RWPE2 (cell line): ENCODE measurements around the gene RP9.

Experiments
- ATAC-seq: fragments of 200-7000 bp; cut with Tn5 transposase; 3 replicates; pipeline ENCODE4 v1.9.1; 2021; ENCODE audit warnings: low read depth
- DNase-seq: peaks from one replicate; pipeline ENCODE4 v3.0.0-alpha.2; 2020; ENCODE audit warnings: low spot score
- H3K27ac ChIP-seq: fragments of 450-650 bp; 2 replicates; pipeline ENCODE4 v1.5.1; 2017; ENCODE audit warnings: mild to moderate bottlenecking; ENCODE audit not compliant: poor library complexity, severe bottlenecking
- H3K27me3 ChIP-seq: fragments of 250-450 bp; sonication (Bioruptor Pico); 2 replicates; pipeline ENCODE4 v1.5.1; 2021; ENCODE audit warnings: mild to moderate bottlenecking, moderate library complexity; ENCODE audit not compliant: insufficient read depth, poor library complexity, severe bottlenecking
- H3K36me3 ChIP-seq: fragments of 250-450 bp; sonication (Bioruptor Pico); 2 replicates; pipeline ENCODE4 v1.5.1; 2020; ENCODE audit warnings: low read depth, mild to moderate bottlenecking, moderate library complexity
- H3K4me1 ChIP-seq: fragments of 250-450 bp; sonication (Bioruptor Pico); 2 replicates; pipeline ENCODE4 v1.5.1; 2021; ENCODE audit warnings: mild to moderate bottlenecking, moderate library complexity; ENCODE audit not compliant: insufficient read depth, poor library complexity, severe bottlenecking
- H3K4me3 ChIP-seq: fragments of 250-450 bp; sonication (Bioruptor Pico); 2 replicates; pipeline ENCODE4 v1.5.1; 2021; ENCODE audit warnings: mild to moderate bottlenecking, moderate library complexity; ENCODE audit not compliant: severe bottlenecking
- H3K9me3 ChIP-seq: fragments of 250-450 bp; sonication (Bioruptor Pico); 2 replicates; pipeline ENCODE4 v1.5.1; 2021; ENCODE audit warnings: mild to moderate bottlenecking, moderate library complexity; ENCODE audit not compliant: severe bottlenecking
- CTCF ChIP-seq: fragments of 450-650 bp; IDR thresholded peaks from one replicate; pipeline ENCODE4 v1.5.1; 2017; ENCODE audit warnings: mild to moderate bottlenecking, moderate library complexity; ENCODE audit not compliant: poor library complexity, severe bottlenecking

Gene RP9

DNA sequence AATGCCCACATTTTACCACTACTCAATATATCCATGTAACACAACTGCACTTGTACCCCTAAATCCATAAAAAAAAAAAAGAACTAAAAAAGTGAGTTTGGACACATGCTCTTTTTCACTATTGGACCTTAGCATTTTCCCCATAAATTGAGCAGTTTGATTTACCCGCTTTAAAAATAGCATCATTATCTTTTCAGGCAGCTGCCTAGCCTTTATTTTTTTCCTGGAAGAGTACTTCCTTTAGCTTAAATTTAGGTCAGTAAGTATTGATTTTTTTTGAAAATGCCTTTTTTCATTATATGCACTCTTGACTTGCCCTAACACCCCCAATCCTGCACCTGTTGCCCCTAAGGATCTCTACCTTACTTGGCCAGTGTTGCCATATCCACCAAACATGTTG is 41.3 kb downstream of the RP9 start:
- H3K27me3 ChIP-seq, result no peaks in the 10 kb centered on the region
- H3K9me3 ChIP-seq, result peaks cover 3% of the 10 kb centered on the region
- no peaks in the 10 kb centered on the region for H3K36me3 ChIP-seq
- H3K4me1 ChIP-seq, result no peaks in the 10 kb centered on the region
- no peak for ATAC-seq
- H3K4me3 ChIP-seq, result no peak overlapping the region
- H3K27ac ChIP-seq, result no peak overlapping the region
- no peak for DNase-seq
- no peak for TF ChIP-seq CTCF

GRCh38 chr7:33066771-33067170 is 42.4 kb downstream of the RP9 start:
- Histone ChIP-seq H3K27ac (no peak overlapping the region), H3K9me3 (peaks cover 3% of the 10 kb centered on the region), H3K4me1 (no peaks in the 10 kb centered on the region), H3K36me3 (no peaks in the 10 kb centered on the region), H3K27me3 (no peaks in the 10 kb centered on the region), H3K4me3 (no peak overlapping the region)
- DNase-seq (no peak), ATAC-seq (no peak)
- TF ChIP-seq CTCF, result no peak

- peaks cover 3% of the 10 kb centered on the region for H3K9me3 ChIP-seq
- H3K4me3 ChIP-seq, result no peak overlapping the region
- no peak for DNase-seq
- no peak overlapping the region for H3K27ac ChIP-seq
- no peak for ATAC-seq
- H3K27me3 ChIP-seq, result no peaks in the 10 kb centered on the region
- H3K36me3 ChIP-seq, result no peaks in the 10 kb centered on the region
- no peak for TF ChIP-seq CTCF
- peaks cover 3% of the 10 kb centered on the region for H3K4me1 ChIP-seq
Measured at GRCh38 chr7:33065981-33066380, 43.2 kb downstream of the RP9 start.

- H3K4me3 ChIP-seq, result peak overlapping the region; percentile 64
- peak; percentile 92 for DNase-seq
- ATAC-seq, result peak; percentile 97
- no peak for TF ChIP-seq CTCF
- H3K27me3 ChIP-seq, result no peaks in the 10 kb centered on the region
- H3K9me3 ChIP-seq, result no peaks in the 10 kb centered on the region
- H3K36me3 ChIP-seq, result 0 out of 2 replicates have a peak, but pooled peaks cover 3% of the 10 kb centered on the region
- peaks cover 15% of the 10 kb centered on the region for H3K4me1 ChIP-seq
- peak overlapping the region; percentile 69 for H3K27ac ChIP-seq
Measured at GRCh38 chr7:33062782-33063443, 46.3 kb downstream of the RP9 start.

DNA sequence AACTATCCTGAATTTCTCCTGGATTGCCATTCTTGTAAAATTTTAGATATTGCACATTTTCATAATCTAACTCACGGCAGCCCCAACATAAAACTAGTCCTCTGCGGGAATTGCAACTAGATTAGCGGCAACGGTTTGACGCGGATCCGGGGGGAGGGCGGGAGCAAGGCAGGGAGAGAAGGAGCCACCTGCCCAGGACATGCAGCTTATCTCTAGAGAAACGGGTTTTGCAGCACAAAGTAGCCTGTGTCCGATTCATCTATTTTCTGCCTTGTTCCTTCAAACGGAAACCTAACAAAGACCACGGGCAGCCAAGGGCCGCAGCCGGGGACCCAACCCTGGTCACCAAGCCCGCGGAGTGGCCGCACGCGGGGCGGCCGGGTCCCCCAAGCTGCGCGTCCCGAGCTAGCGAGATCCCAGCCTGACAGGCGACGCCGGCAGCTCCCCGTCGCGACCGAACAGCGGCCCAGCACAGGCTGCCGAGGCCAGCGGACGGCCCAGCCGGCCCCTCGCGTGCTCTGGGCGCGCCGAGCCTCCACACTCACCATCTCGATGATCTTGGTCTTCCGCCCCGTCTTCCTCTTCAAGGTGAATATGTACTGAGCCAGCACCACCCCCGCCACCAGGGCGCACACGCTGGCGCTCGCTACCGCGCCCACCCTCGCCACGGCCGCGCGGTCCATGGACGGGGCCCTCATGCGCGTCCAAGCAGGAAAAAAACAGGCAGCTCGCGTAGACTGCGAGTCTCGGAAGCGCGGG is 47.0 kb downstream of the RP9 start, which contains the start of gene NT5C3A:
Gene NT5C3A (minus strand): TSS at position 754 of the 759 bp plus-strand sequence. CDS start 71 bp downstream, at position 683.
- 0 out of 2 replicates have a peak, but pooled peaks cover 3% of the 10 kb centered on the region for H3K36me3 ChIP-seq
- peaks cover 15% of the 10 kb centered on the region for H3K4me1 ChIP-seq
- no peak for TF ChIP-seq CTCF
- no peak for DNase-seq
- H3K27me3 ChIP-seq, result no peaks in the 10 kb centered on the region
- peak within 1 kb of the TSS; percentile 69 for H3K27ac ChIP-seq
- peak; percentile 43 for ATAC-seq
- H3K4me3 ChIP-seq, result peak within 1 kb of the TSS; percentile 64
- H3K9me3 ChIP-seq, result no peaks in the 10 kb centered on the region
